BLaER1 (cell line): ENCODE results near the gene SBF2.
A peak's percentile ranks its signal among the peaks of the same experiment; 100 is the strongest.

Source experiments
- H3K27ac ChIP-seq: shearing (Covaris generic); formaldehyde crosslinking; 2 replicates; pipeline ENCODE4 v1.8.1; 2022
- H3K27me3 ChIP-seq: shearing (Covaris generic); formaldehyde crosslinking; 2 replicates; pipeline ENCODE4 v1.8.1; 2022
- H3K36me3 ChIP-seq: shearing (Covaris generic); formaldehyde crosslinking; 2 replicates; pipeline ENCODE4 v1.8.1; 2022
- H3K4me1 ChIP-seq: shearing (Covaris generic); formaldehyde crosslinking; 2 replicates; pipeline ENCODE4 v1.8.1; 2022
- H3K4me2 ChIP-seq: shearing (Covaris generic); formaldehyde crosslinking; 2 replicates; pipeline ENCODE4 v1.8.1; 2022
- H3K4me3 ChIP-seq: shearing (Covaris generic); formaldehyde crosslinking; 2 replicates; pipeline ENCODE4 v1.8.1; 2022
- H3K9ac ChIP-seq: shearing (Covaris generic); formaldehyde crosslinking; 2 replicates; pipeline ENCODE4 v1.8.1; 2022
- H3K9me3 ChIP-seq: shearing (Covaris generic); formaldehyde crosslinking; 2 replicates; pipeline ENCODE4 v1.8.1; 2022
- H4K20me1 ChIP-seq: shearing (Covaris generic); formaldehyde crosslinking; 2 replicates; pipeline ENCODE4 v1.8.1; 2022
- Cebpa-rat ChIP-seq: shearing (Covaris generic); IDR thresholded peaks from 2 replicates; pipeline ENCODE4 v1.8.1; 2022

The SBF2 gene

DNA sequence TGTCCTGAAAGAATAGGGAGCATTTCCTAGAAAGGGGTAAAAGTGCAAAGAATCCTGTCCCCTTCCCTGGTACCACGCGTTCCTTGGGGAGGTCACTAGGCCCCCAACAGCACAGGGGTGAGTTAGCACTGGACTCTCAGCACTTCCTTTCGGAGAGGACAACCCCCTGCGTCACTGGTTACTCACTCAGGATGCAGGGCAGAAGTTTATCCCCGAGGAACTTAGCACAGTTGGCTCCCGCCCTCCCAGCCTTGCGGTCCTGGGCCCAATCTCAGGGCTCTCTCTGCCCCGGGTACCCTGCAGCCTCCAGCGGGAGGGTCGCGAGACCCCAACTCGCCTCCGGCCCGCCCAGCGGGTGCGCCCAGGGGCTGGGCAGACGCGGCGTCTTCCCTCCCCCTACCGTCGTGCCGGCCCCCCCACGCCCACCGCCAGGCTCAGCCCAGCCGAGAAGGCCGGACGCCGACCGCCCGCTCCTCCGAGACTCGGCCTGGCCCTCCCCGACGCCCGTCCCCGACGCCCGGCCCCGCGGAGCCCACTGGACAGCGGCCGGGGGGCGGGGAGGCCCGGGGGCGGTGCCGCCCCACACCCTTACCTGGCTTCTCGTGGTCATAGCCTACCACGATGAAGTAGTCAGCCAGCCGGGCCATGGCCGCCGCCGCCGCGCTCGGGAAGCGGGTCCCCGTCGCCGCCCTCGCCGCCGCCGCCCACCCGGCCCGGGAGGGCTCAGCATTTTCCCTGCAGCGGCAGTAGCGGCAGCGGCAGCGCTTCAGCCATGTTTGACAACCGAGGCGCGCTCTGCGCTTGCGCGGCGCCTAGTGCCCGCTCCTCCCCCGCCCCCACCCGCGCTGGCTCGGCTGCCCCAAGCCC lies at the start of gene SBF2:
Gene SBF2, minus strand, starts transcription at position 797 of the 867 bp plus-strand sequence. Its CDS starts 150 bp downstream, at position 647.
- H3K9me3 ChIP-seq = peaks cover 8% of the 10 kb centered on the region; the same call in 1 of the 2 replicates
- peak within 1 kb of the TSS; percentile 97 for H3K4me2 ChIP-seq
- H3K4me1 ChIP-seq = peaks cover 15% of the 10 kb centered on the region
- peaks cover 65% of the 10 kb centered on the region for H3K27me3 ChIP-seq
- TF ChIP-seq Cebpa-rat = no peak
- H3K36me3 ChIP-seq = no peaks in the 10 kb centered on the region
- H3K27ac ChIP-seq = no peak within 1 kb of the TSS
- H4K20me1 ChIP-seq = peaks cover 28% of the 10 kb centered on the region
- H3K9ac ChIP-seq = peak within 1 kb of the TSS; percentile 76
- H3K4me3 ChIP-seq = peak within 1 kb of the TSS; percentile 88

DNA sequence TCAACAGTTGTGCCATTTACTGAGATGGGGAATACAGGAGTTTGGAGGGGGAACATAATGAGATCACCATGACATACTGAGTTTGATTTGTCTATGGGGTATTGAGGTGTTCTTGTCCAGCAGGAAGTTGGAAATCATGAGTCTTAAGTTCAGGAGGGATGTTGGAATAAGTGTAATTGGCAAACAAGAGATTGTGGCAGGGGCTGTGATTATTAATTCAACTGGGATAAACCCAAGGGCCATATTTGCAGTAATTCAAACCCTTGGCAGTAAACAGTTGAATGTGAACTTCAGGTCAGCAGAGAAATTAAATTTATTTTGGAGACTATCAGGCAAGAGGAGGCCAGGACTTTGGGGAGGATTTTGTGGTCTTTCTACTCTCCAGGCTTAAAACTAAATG lies 44.3 kb upstream of the SBF2 start:
- Histone ChIP-seq H3K36me3 (no peaks in the 10 kb centered on the region), H3K9ac (no peak overlapping the region), H3K27me3 (no peaks in the 10 kb centered on the region), H4K20me1 (no peaks in the 10 kb centered on the region), H3K4me3 (no peak overlapping the region), H3K4me1 (no peaks in the 10 kb centered on the region), H3K9me3 (no peaks in the 10 kb centered on the region), H3K4me2 (no peak overlapping the region), H3K27ac (no peak overlapping the region)
- TF ChIP-seq Cebpa-rat = no peak

DNA sequence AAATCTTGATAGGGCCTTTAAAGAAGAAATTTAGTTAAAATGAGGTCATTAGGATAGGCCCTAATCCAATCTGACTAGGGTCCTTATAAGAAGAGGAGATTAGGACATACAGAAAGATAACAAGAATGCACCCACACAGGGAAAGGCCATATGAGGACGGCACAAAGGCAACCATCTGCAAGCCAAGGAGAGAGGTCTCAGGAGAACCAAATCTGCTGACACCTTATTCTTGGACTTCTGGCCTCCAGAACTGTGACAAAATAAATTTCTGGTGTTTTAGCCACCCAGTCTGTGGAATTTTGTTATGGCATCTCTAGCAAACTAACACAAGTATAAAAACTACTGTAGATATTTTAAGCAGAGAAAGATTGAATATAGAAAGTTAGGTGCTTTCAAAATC lies 39.5 kb upstream of the SBF2 start:
- Histone ChIP-seq H4K20me1 (no peaks in the 10 kb centered on the region), H3K9me3 (no peaks in the 10 kb centered on the region), H3K4me1 (no peaks in the 10 kb centered on the region), H3K4me3 (no peak overlapping the region), H3K36me3 (no peaks in the 10 kb centered on the region), H3K9ac (no peak overlapping the region), H3K27ac (no peak overlapping the region), H3K27me3 (no peaks in the 10 kb centered on the region), H3K4me2 (no peak overlapping the region)
- TF ChIP-seq Cebpa-rat = no peak

DNA sequence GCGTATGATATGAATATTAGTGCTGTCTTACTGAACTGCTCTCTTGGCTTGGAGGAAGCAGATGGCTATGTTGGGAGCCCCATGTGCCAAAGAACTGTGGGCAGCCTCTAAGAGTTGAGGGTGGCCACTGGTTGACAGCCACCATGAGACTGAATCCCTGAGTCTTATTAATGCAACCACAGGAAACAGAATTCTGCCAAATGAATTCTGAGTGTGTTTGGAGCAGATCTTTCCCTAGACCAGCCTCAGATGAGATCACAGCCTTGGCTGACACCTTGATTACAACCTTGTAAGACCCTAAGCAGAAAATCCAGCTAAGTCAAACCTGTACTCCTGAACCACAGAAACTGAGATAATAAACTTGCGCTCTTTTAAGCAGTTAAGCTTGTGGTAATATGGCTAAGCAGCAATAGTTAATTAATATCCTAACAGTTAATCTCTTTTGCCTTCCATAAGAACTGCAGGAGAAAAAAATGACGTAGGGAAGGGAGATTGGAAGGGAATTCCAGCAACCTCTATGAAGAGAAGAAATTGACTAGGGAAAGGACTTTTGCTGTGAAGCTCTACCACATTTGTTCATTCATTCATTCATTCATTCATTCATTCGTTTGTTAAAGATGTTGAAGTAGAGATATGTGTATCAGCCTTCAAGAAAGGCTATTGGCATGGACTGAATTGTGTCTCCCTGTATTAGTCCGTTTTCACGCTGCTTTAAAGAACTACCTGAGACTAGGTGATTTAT lies 37.7 kb upstream of the SBF2 start:
- Histone ChIP-seq H3K4me2 (no peak overlapping the region), H4K20me1 (no peaks in the 10 kb centered on the region), H3K4me1 (no peaks in the 10 kb centered on the region), H3K9ac (no peak overlapping the region), H3K9me3 (no peaks in the 10 kb centered on the region), H3K27me3 (no peaks in the 10 kb centered on the region), H3K4me3 (no peak overlapping the region), H3K27ac (no peak overlapping the region), H3K36me3 (no peaks in the 10 kb centered on the region)
- TF ChIP-seq Cebpa-rat = no peak

DNA sequence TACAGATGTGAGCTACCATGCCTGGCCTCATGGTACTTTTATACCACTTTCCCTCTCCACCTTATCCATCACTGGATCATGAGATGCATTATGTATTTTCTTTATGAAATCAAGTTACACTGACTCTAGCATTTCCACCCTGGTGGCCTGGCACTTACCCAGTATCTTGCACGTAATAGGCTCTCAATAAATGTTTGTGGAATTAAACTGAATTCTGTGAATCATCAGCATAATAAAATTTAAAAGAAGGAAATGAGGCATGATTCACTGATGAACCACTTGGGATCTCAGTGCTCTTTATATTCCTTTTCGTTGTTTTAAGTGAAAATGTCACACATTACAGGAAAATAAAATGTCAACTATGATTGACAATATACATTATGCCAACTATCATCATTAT lies 35.9 kb upstream of the SBF2 start:
- no peaks in the 10 kb centered on the region for H3K9me3 ChIP-seq
- H4K20me1 ChIP-seq = no peaks in the 10 kb centered on the region
- no peaks in the 10 kb centered on the region for H3K4me1 ChIP-seq
- H3K27ac ChIP-seq = no peak overlapping the region
- no peaks in the 10 kb centered on the region for H3K36me3 ChIP-seq
- no peak overlapping the region for H3K4me2 ChIP-seq
- H3K4me3 ChIP-seq = no peak overlapping the region
- no peak overlapping the region for H3K9ac ChIP-seq
- TF ChIP-seq Cebpa-rat = no peak
- H3K27me3 ChIP-seq = no peaks in the 10 kb centered on the region

DNA sequence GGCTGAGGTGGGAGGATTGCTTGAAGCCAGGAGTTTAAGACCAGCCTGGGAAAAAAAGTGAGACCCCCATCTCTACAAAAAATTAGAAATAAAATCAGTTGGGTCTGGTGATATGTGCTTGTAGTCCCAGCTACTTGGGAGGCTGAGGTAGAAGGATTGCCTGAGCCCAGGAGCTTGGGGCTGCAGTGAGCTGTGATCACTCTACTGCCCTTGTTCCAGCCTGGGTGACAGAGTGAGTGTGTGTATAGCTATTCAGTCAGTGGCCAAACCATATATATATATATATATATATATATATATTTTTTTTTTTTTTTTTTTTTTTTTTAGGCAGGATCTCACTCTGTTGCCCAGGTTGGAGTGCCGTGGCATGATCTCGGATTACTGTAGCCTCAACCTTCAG lies 35.3 kb upstream of the SBF2 start:
- Histone ChIP-seq H3K4me2 (no peak overlapping the region), H3K9ac (no peak overlapping the region), H4K20me1 (no peaks in the 10 kb centered on the region), H3K4me1 (no peaks in the 10 kb centered on the region), H3K27me3 (no peaks in the 10 kb centered on the region), H3K36me3 (no peaks in the 10 kb centered on the region), H3K9me3 (no peaks in the 10 kb centered on the region), H3K4me3 (no peak overlapping the region), H3K27ac (no peak overlapping the region)
- TF ChIP-seq Cebpa-rat = no peak

DNA sequence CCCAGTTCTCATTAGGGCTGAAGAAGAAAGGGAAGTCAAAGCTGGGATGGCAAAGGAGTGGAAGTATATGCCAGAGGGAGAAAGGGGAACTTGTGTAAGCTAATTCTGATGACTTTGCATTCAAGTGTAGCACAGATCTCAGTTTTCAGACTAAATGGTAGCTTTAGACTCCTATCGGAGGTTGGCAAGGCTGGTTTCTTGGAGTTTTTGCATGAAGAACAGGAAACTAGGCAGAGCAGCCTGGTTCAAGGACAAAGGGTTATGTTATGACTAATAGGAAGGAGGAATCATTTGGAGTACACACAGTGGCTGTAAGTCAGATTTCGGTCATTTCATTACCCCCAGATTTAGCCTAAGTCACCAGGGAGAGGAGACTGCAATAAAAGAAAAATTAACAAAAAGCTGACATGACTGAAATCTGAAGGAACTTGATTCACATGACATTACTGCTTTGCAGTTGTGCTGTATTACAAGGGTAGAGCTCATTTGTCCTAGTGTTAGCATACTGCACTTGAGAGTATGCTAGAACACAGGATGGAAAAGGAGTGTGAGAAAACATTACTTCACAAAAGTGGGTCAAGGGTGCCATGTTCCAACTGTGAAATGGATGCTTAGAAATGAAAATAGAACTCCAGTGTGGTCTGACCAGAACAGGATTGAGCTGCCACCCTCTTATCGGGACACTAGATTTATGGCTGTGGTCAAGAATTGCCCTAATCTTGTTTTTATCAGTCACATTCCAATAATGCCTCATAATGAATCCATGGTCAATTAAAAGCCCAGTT lies 34.5 kb upstream of the SBF2 start:
- H3K4me1 ChIP-seq = no peaks in the 10 kb centered on the region
- H3K4me2 ChIP-seq = no peak overlapping the region
- TF ChIP-seq Cebpa-rat = no peak
- no peaks in the 10 kb centered on the region for H3K36me3 ChIP-seq
- no peaks in the 10 kb centered on the region for H4K20me1 ChIP-seq
- H3K9ac ChIP-seq = no peak overlapping the region
- no peak overlapping the region for H3K27ac ChIP-seq
- H3K4me3 ChIP-seq = no peak overlapping the region
- no peaks in the 10 kb centered on the region for H3K27me3 ChIP-seq
- H3K9me3 ChIP-seq = no peaks in the 10 kb centered on the region

DNA sequence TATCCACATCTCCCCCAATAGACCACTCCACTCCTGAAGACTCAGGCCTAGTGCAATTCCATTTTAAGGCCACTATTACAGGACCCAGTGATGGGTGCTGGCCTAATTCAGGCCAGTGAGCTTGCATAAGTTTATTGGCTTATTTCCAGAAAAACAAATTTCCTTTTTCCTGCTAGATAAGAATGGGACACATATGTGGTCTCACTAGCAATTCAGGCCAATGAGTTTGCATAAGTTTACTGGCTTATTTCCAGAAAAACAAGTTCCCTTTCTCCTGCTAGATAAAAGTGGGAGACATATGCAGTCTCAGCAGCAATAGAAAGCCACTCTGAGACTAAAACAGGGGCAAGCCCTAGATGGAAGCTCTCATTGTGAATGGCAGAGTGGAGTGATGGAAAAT lies 33.2 kb upstream of the SBF2 start:
- no peaks in the 10 kb centered on the region for H3K9me3 ChIP-seq
- H4K20me1 ChIP-seq = no peaks in the 10 kb centered on the region
- no peak overlapping the region for H3K4me3 ChIP-seq
- no peak overlapping the region for H3K9ac ChIP-seq
- H3K4me1 ChIP-seq = no peaks in the 10 kb centered on the region
- no peak overlapping the region for H3K27ac ChIP-seq
- H3K36me3 ChIP-seq = no peaks in the 10 kb centered on the region
- no peak overlapping the region for H3K4me2 ChIP-seq
- no peak for TF ChIP-seq Cebpa-rat
- no peaks in the 10 kb centered on the region for H3K27me3 ChIP-seq

DNA sequence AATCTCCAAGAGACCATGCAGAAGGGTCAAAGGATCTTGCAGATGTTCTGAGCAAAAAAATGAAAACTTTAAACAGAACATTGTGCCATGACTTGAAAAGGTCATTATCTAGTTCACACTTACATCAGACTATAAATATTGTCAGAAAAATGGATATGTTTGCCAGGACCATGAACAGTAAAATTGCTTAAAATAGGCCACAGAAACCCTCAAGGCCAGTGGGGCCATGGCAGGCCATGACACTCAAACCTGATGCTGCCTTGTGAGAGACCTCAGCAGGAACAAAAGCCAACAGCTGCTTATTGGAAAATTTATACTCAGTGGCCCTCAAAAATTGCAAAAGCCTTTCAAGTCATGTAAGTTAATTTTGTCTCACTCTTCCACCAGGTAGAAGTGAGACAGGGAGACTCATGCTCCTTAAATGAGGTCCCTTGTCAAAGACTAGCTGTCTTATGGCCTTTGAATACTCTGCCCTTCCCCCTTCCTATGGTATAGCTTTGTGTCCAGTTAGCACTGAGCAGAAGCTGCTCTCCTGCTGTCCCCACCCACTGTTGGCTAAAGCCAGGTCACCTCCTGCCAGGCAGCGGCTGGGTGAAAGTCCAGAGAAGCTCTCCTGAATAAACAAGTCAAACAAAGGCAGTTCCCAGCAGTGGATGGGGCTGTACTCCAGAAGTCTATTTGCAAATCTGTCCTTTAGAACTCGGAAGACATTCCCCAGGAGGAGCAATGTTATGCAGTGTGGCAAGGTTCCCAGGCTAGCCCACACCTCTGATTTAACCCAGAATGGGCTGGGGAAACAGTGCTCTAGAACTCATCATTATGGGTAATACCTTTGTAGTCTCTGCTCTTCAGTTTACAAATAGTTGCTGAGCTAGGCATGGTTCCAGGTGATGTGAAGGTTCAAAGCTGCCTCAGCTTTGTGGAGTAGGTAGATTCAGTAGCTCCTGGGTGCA lies 32.3 kb upstream of the SBF2 start:
- Histone ChIP-seq H3K36me3 (no peaks in the 10 kb centered on the region), H3K9me3 (no peaks in the 10 kb centered on the region), H3K4me1 (no peaks in the 10 kb centered on the region), H3K4me3 (no peak overlapping the region), H3K27me3 (no peaks in the 10 kb centered on the region), H3K9ac (no peak overlapping the region), H3K4me2 (no peak overlapping the region), H3K27ac (no peak overlapping the region), H4K20me1 (no peaks in the 10 kb centered on the region)
- TF ChIP-seq Cebpa-rat = no peak
